Measurements from ENCODE around the gene FAM3C.

DNA sequence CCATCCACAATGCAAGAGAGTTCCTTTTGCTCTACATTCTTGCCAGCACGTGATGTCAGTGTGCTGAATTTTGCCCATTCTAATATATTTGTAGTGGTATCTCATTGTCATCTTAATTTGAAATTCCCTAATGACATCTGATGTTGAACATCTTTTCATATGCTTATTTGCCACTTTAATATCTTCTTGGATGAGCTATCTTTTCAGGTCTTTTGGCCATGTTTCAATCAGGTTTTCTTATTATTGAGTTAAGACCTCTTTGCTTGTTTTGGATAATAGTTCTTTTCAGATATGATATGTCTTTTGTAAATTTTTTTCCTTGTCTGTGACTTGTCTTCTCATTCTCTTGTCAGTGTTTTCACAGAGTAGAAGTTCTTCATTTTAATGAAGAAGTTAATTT, 20.4 kb upstream of the FAM3C start:
- TF ChIP-seq, protein P1, sequence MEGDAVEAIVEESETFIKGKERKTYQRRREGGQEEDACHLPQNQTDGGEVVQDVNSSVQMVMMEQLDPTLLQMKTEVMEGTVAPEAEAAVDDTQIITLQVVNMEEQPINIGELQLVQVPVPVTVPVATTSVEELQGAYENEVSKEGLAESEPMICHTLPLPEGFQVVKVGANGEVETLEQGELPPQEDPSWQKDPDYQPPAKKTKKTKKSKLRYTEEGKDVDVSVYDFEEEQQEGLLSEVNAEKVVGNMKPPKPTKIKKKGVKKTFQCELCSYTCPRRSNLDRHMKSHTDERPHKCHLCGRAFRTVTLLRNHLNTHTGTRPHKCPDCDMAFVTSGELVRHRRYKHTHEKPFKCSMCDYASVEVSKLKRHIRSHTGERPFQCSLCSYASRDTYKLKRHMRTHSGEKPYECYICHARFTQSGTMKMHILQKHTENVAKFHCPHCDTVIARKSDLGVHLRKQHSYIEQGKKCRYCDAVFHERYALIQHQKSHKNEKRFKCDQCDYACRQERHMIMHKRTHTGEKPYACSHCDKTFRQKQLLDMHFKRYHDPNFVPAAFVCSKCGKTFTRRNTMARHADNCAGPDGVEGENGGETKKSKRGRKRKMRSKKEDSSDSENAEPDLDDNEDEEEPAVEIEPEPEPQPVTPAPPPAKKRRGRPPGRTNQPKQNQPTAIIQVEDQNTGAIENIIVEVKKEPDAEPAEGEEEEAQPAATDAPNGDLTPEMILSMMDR (conservative IDR thresholded peaks at IDR 0.05; ENCODE audit: low read depth in 2 of 2), result no peak
- TF ChIP-seq, protein P2, sequence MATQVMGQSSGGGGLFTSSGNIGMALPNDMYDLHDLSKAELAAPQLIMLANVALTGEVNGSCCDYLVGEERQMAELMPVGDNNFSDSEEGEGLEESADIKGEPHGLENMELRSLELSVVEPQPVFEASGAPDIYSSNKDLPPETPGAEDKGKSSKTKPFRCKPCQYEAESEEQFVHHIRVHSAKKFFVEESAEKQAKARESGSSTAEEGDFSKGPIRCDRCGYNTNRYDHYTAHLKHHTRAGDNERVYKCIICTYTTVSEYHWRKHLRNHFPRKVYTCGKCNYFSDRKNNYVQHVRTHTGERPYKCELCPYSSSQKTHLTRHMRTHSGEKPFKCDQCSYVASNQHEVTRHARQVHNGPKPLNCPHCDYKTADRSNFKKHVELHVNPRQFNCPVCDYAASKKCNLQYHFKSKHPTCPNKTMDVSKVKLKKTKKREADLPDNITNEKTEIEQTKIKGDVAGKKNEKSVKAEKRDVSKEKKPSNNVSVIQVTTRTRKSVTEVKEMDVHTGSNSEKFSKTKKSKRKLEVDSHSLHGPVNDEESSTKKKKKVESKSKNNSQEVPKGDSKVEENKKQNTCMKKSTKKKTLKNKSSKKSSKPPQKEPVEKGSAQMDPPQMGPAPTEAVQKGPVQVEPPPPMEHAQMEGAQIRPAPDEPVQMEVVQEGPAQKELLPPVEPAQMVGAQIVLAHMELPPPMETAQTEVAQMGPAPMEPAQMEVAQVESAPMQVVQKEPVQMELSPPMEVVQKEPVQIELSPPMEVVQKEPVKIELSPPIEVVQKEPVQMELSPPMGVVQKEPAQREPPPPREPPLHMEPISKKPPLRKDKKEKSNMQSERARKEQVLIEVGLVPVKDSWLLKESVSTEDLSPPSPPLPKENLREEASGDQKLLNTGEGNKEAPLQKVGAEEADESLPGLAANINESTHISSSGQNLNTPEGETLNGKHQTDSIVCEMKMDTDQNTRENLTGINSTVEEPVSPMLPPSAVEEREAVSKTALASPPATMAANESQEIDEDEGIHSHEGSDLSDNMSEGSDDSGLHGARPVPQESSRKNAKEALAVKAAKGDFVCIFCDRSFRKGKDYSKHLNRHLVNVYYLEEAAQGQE (IDR thresholded peaks at IDR 0.05; ENCODE audit: unreplicated experiment), result no peak
- TF ChIP-seq EZH2 (IDR thresholded peaks at IDR 0.05; ENCODE audit: low read depth, unreplicated experiment) (no peak), POLR2AphosphoS5 (IDR thresholded peaks at IDR 0.05; ENCODE audit: low read depth) (no peak), EZH2phosphoT487 (IDR thresholded peaks at IDR 0.05; ENCODE audit: unreplicated experiment) (no peak), ZNF331 (CRISPR knock-in tag; IDR thresholded peaks at IDR 0.05; ENCODE audit: low read depth) (no peak), CREB1 (CRISPR knock-in tag; IDR thresholded peaks at IDR 0.05; ENCODE audit: low read depth) (no peak), JUNB (IDR thresholded peaks at IDR 0.05; ENCODE audit: unreplicated experiment) (no peak), STAT1 (IDR thresholded peaks at IDR 0.05; ENCODE audit: unreplicated experiment) (no peak), NANOG (IDR thresholded peaks at IDR 0.05; ENCODE audit: borderline replicate concordance) (no peak), ZNF114 (CRISPR knock-in tag; IDR thresholded peaks at IDR 0.05) (no peak)
- TF ChIP-seq, protein P3, sequence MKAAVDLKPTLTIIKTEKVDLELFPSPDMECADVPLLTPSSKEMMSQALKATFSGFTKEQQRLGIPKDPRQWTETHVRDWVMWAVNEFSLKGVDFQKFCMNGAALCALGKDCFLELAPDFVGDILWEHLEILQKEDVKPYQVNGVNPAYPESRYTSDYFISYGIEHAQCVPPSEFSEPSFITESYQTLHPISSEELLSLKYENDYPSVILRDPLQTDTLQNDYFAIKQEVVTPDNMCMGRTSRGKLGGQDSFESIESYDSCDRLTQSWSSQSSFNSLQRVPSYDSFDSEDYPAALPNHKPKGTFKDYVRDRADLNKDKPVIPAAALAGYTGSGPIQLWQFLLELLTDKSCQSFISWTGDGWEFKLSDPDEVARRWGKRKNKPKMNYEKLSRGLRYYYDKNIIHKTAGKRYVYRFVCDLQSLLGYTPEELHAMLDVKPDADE (IDR thresholded peaks at IDR 0.05), result no peak
- TF ChIP-seq, protein P4, sequence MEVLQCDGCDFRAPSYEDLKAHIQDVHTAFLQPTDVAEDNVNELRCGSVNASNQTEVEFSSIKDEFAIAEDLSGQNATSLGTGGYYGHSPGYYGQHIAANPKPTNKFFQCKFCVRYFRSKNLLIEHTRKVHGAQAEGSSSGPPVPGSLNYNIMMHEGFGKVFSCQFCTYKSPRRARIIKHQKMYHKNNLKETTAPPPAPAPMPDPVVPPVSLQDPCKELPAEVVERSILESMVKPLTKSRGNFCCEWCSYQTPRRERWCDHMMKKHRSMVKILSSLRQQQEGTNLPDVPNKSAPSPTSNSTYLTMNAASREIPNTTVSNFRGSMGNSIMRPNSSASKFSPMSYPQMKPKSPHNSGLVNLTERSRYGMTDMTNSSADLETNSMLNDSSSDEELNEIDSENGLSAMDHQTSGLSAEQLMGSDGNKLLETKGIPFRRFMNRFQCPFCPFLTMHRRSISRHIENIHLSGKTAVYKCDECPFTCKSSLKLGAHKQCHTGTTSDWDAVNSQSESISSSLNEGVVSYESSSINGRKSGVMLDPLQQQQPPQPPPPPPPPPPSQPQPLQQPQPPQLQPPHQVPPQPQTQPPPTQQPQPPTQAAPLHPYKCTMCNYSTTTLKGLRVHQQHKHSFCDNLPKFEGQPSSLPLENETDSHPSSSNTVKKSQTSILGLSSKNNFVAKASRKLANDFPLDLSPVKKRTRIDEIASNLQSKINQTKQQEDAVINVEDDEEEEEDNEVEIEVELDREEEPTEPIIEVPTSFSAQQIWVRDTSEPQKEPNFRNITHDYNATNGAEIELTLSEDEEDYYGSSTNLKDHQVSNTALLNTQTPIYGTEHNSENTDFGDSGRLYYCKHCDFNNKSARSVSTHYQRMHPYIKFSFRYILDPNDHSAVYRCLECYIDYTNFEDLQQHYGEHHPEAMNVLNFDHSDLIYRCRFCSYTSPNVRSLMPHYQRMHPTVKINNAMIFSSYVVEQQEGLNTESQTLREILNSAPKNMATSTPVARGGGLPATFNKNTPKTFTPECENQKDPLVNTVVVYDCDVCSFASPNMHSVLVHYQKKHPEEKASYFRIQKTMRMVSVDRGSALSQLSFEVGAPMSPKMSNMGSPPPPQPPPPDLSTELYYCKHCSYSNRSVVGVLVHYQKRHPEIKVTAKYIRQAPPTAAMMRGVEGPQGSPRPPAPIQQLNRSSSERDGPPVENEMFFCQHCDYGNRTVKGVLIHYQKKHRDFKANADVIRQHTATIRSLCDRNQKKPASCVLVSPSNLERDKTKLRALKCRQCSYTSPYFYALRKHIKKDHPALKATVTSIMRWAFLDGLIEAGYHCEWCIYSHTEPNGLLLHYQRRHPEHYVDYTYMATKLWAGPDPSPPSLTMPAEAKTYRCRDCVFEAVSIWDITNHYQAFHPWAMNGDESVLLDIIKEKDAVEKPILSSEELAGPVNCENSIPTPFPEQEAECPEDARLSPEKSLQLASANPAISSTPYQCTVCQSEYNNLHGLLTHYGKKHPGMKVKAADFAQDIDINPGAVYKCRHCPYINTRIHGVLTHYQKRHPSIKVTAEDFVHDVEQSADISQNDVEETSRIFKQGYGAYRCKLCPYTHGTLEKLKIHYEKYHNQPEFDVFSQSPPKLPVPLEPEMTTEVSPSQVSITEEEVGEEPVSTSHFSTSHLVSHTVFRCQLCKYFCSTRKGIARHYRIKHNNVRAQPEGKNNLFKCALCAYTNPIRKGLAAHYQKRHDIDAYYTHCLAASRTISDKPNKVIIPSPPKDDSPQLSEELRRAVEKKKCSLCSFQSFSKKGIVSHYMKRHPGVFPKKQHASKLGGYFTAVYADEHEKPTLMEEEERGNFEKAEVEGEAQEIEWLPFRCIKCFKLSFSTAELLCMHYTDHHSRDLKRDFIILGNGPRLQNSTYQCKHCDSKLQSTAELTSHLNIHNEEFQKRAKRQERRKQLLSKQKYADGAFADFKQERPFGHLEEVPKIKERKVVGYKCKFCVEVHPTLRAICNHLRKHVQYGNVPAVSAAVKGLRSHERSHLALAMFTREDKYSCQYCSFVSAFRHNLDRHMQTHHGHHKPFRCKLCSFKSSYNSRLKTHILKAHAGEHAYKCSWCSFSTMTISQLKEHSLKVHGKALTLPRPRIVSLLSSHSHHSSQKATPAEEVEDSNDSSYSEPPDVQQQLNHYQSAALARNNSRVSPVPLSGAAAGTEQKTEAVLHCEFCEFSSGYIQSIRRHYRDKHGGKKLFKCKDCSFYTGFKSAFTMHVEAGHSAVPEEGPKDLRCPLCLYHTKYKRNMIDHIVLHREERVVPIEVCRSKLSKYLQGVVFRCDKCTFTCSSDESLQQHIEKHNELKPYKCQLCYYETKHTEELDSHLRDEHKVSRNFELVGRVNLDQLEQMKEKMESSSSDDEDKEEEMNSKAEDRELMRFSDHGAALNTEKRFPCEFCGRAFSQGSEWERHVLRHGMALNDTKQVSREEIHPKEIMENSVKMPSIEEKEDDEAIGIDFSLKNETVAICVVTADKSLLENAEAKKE (CRISPR knock-in tag; IDR thresholded peaks at IDR 0.05), result no peak

Data from GM23338 (cell line).